Right lobe of liver (tissue), 6 donors: ENCODE measurements around the gene TMEM179. TPM values are rescaled to one million over a fixed set of nuclear protein-coding genes. Genes with fewer than 3 reads are reported as not detected.

Experiments
- ATAC-seq, 4 donors: fragments of 200-7000 bp; cut with Tn5 transposase; one replicate each; pipeline ENCODE4 v1.9.1; 2020; ENCODE audit warnings: mild to moderate bottlenecking in 4 of 4, moderate library complexity in 4 of 4
- DNase-seq, 3 donors: peaks; one replicate each; pipeline ENCODE4 v3.0.0-alpha.2; 2020
- H3K27ac ChIP-seq, 3 donors: fragments of 200-600 bp; one replicate each; pipeline ENCODE4 v1.8.0; 2022
- H3K27me3 ChIP-seq, 2 donors: fragments of 200-600 bp; one replicate each; pipeline ENCODE4 v1.8.0; 2022
- H3K36me3 ChIP-seq, 4 donors: fragments of 200-600 bp; sonication (generic) in 1 of 4; one replicate each; pipeline versions ENCODE4 v1.5.1 to v1.8.0; 2017 to 2022; ENCODE audit warnings: control low read depth in 1 of 4
- H3K4me1 ChIP-seq, 4 donors: fragments of 200-600 bp; sonication (generic) in 1 of 4; one replicate each; pipeline versions ENCODE4 v1.5.1 to v1.8.0; 2017 to 2022; ENCODE audit warnings: control low read depth in 1 of 4
- H3K4me3 ChIP-seq, 3 donors: fragments of 200-600 bp; one replicate each; pipeline ENCODE4 v1.8.0; 2022
- H3K9me3 ChIP-seq, 4 donors: fragments of 200-600 bp; sonication (generic) in 1 of 4; one replicate each; pipeline versions ENCODE4 v1.5.1 to v1.8.0; 2017 to 2022; ENCODE audit warnings: control low read depth in 1 of 4
- CTCF ChIP-seq, 4 donors: fragments of 200-600 bp in 3 of 4; fragments of 450-650 bp in 1 of 4; IDR thresholded peaks; one replicate each; pipeline versions ENCODE4 v1.5.1 to v1.8.0; 2016 to 2022; ENCODE audit warnings: antibody characterized with exemption in 4 of 4, mild to moderate bottlenecking in 2 of 4
- POLR2A ChIP-seq: fragments of 450-650 bp; IDR thresholded peaks from one replicate; pipeline ENCODE4 v1.6.1; 2017; ENCODE audit warnings: antibody characterized with exemption, mild to moderate bottlenecking
- WGBS: methylation state at CpG from one replicate; pipeline ENCODE4 v1.1.6; 2018; ENCODE audit warnings: low coverage, low lambda C conversion rate; ENCODE audit not compliant: insufficient coverage; ENCODE audit errors: missing lambda C conversion rate; 5-methylcytosine and 5-hydroxymethylcytosine counted together
- intact Hi-C, 2 donors: fragments of 100-400 bp; cut with DNase I; formaldehyde crosslinking; loops; one replicate each; pipeline versions ENCODE4 v1.11.2 to v1.14.1; 2022
- total RNA-seq, 6 experiments: library from RNA; depleted of rRNA in 2 of 6; stranded (reverse); fragments of >200 nt in 2 of 6; fragmentation: NEBNext Ultra II Directional in 3 of 6; extraction: Animal tissue kit (Norgen Biotek cat#: 25700) in 3 of 6; gene quantifications; one replicate each; pipeline versions ENCODE4 v1.1.0 to v1.2.4, GENCODE V29; 2016 to 2023
- donor health status: DM: no; HTN: yes; CAD: no.
- donor health status: DM: no; HTN: no; CAD: no.
- donor health status: DM: no; HTN: no; CAD: no.
- donor health status: DM: no; HTN: yes; CAD: no.
- donor health status: DM: no; HTN: yes; CAD: no.

TMEM179 gene
- total RNA-seq, 6 experiments from 2014 or later: 0.17 to 0.18 TPM; not detected in 4

- Histone ChIP-seq H3K4me3 (no peak overlapping the region), H3K4me1 (no peaks in the 10 kb centered on the region), H3K27ac (no peak overlapping the region), H3K27me3 (peaks cover 0 to 8% of the 10 kb centered on the region in 2 donors), H3K9me3 (no peaks in the 10 kb centered on the region), H3K36me3 (no peaks in the 10 kb centered on the region)
- no peak for TF ChIP-seq CTCF (IDR thresholded peaks at IDR 0.05)
- no peak for TF ChIP-seq POLR2A
- DNase-seq: no peak
- ATAC-seq: no peak
- 82% methylated on average over 6 of the region's 7 CpGs for WGBS
- intact Hi-C loops: no loop called here
These were observed 5.1 kb downstream of the TMEM179 start for GRCh38 chr14:104599446-104599845.

- no peak for DNase-seq
- no peak overlapping the region for H3K4me3 ChIP-seq
- H3K9me3 ChIP-seq: no peaks in the 10 kb centered on the region
- H3K4me1 ChIP-seq: no peaks in the 10 kb centered on the region
- no peak for ATAC-seq
- intact Hi-C loops: no loop called here
- H3K36me3 ChIP-seq: no peaks in the 10 kb centered on the region
- WGBS: 73% methylated on average over 2 of the region's 12 CpGs
- no peak for TF ChIP-seq CTCF (IDR thresholded peaks at IDR 0.05)
- no peak for TF ChIP-seq POLR2A
- no peak overlapping the region for H3K27ac ChIP-seq
- H3K27me3 ChIP-seq: peaks cover 0 to 3% of the 10 kb centered on the region in 2 donors
These were observed 5.7 kb downstream of the TMEM179 start for GRCh38 chr14:104598910-104599273.

- no peaks in the 10 kb centered on the region for H3K27me3 ChIP-seq
- intact Hi-C loops: no loop called here
- H3K4me3 ChIP-seq: no peak overlapping the region
- no peak for ATAC-seq
- DNase-seq: no peak
- no peaks in the 10 kb centered on the region for H3K4me1 ChIP-seq
- no peaks in the 10 kb centered on the region for H3K9me3 ChIP-seq
- H3K27ac ChIP-seq: no peak overlapping the region
- H3K36me3 ChIP-seq: no peaks in the 10 kb centered on the region
- TF ChIP-seq CTCF (IDR thresholded peaks at IDR 0.05) (no peak), POLR2A (no peak)
- 45% methylated on average over 4 of the region's 28 CpGs for WGBS
These were observed 6.3 kb downstream of the TMEM179 start for GRCh38 chr14:104598039-104598909.

DNA sequence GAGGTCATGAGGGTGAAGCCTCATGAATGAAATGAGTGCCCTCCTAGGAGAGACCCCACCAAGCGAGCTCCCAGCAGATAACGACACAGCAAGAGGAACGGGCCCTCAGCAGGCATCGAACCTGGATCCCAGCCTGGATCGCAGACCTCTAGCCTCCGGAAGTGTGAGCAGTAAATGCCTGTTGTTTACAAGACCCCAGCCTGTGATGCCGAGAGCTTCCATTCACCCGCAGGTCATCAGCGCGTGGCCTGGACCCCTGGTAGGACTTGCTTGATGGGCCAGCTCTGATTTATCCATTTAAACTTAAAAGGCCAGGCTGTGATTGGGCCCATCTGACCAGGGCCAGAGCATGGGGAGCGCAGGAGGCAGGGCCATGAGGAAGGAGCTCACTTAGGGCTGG lies 7.0 kb downstream of the TMEM179 start:
- DNase-seq (no peak), ATAC-seq (no peak)
- H3K9me3 ChIP-seq: no peaks in the 10 kb centered on the region
- WGBS: 66% methylated on average over 3 of the region's 11 CpGs
- intact Hi-C loops: no loop called here
- no peaks in the 10 kb centered on the region for H3K27me3 ChIP-seq
- no peak overlapping the region for H3K27ac ChIP-seq
- H3K4me3 ChIP-seq: no peak overlapping the region
- no peaks in the 10 kb centered on the region for H3K4me1 ChIP-seq
- H3K36me3 ChIP-seq: no peaks in the 10 kb centered on the region
- TF ChIP-seq CTCF (IDR thresholded peaks at IDR 0.05): no peak
- no peak for TF ChIP-seq POLR2A
